Upper lobe of left lung (tissue), 6 donors: ENCODE results near the gene C17orf107. TPM values are rescaled to one million over a fixed set of nuclear protein-coding genes. Genes with fewer than 3 reads are reported as not detected.
A peak's percentile ranks its signal among the peaks of the same experiment; 100 is the strongest.
"Not testable (repeated sequence)": the region's sequence is repeated elsewhere in the genome, so short reads cannot be mapped to it uniquely, and the experiment has no call there.

Experiments
- ATAC-seq, 2 donors: fragments of 200-7000 bp; cut with Tn5 transposase; one replicate each; pipeline ENCODE4 v1.9.1; 2022; ENCODE audit warnings: mild to moderate bottlenecking in 2 of 2, moderate library complexity in 2 of 2; ENCODE audit not compliant: low FRiP score in 2 of 2
- DNase-seq, 2 donors: peaks; one replicate each; pipeline ENCODE4 v3.0.0-alpha.2; 2019 to 2020
- H3K27ac ChIP-seq, 4 donors: fragments of 200-600 bp; sonication (generic); one replicate each; pipeline ENCODE4 v1.5.1; 2016 to 2019
- H3K27me3 ChIP-seq, 4 donors: fragments of 200-600 bp; sonication (generic); one replicate each; pipeline ENCODE4 v1.5.1; 2017 to 2019
- H3K36me3 ChIP-seq, 4 donors: fragments of 200-600 bp; sonication (generic); one replicate each; pipeline ENCODE4 v1.5.1; 2016 to 2019
- H3K4me1 ChIP-seq, 4 donors: fragments of 200-600 bp; sonication (generic); one replicate each; pipeline ENCODE4 v1.5.1; 2018 to 2019
- H3K4me3 ChIP-seq, 4 donors: fragments of 200-600 bp; sonication (generic); one replicate each; pipeline ENCODE4 v1.5.1; 2017 to 2019; ENCODE audit warnings: mild to moderate bottlenecking in 2 of 4, moderate library complexity in 1 of 4
- H3K9me3 ChIP-seq, 4 donors: fragments of 200-600 bp; sonication (generic); one replicate each; pipeline ENCODE4 v1.5.1; 2018 to 2019
- EP300 ChIP-seq, 4 donors: sonication (generic); formaldehyde crosslinking; IDR thresholded peaks; one replicate each; pipeline ENCODE4 v1.5.1; 2017; ENCODE audit warnings: antibody characterized with exemption in 4 of 4, control low read depth in 2 of 4
- POLR2A ChIP-seq, 4 donors: fragments of 450-650 bp; IDR thresholded peaks; one replicate each; pipeline ENCODE4 v1.5.1; 2016 to 2017; ENCODE audit warnings: antibody characterized with exemption in 4 of 4, mild to moderate bottlenecking in 2 of 4
- POLR2AphosphoS5 ChIP-seq, 2 donors: sonication (generic); formaldehyde crosslinking; IDR thresholded peaks; one replicate each; pipeline ENCODE4 v1.5.1; 2017; ENCODE audit warnings: antibody characterized with exemption in 2 of 2
- WGBS, 2 donors: methylation state at CpG; one replicate each; pipeline ENCODE4 v1.1.5; 2017 to 2018; 5-methylcytosine and 5-hydroxymethylcytosine counted together
- total RNA-seq, 6 donors: library from RNA; depleted of rRNA in 4 of 6; stranded (reverse); fragments of >200 nt in 4 of 6; gene quantifications; one replicate each; pipeline versions ENCODE4 v1.1.0 to v1.2.1, GENCODE V29; 2016 to 2021
- TF ChIP-seq, protein P1 (sequence below), 6 experiments: fragments of 450-650 bp in 4 of 6; fragments of 200-600 bp in 2 of 6; sonication (generic) in 2 of 6; IDR thresholded peaks; one replicate each; pipeline ENCODE4 v1.5.1; 2016 to 2019; ENCODE audit warnings: antibody characterized with exemption in 6 of 6
- donor health status: DM: no; HTN: no; CAD: no; lungs with moderate emphysema.
- donor health status: DM: no; HTN: yes; CAD: no; lungs with severe emphysema.

The C17orf107 gene
- total RNA-seq, 6 donors from 2014 or later: 2.6 to 6.3 (median 3.4) TPM

DNA sequence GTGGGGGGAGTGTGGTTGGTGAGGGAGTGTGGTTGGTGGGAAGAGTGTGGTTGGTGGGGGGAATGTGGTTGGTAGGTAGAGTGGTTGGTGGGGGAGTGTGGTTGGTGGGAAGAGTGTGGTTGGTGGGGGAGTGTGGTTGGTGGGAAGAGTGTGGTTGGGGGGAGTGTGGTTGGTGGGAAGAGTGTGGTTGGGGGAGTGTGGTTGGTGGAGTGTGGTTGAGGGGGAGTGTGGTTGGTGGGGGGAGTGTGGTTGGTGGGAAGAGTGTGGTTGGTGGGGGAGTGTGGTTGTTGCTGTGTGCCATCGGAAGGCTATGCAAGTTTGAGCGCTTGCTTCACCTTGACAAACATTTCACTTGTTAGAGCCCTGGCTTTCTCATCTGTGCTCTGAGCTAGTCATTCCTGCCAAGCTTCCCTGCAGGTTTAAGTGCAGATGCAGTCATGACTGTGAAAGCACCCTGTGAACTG lies 46.1 kb upstream of the C17orf107 start:
- DNase-seq: no peak

DNA sequence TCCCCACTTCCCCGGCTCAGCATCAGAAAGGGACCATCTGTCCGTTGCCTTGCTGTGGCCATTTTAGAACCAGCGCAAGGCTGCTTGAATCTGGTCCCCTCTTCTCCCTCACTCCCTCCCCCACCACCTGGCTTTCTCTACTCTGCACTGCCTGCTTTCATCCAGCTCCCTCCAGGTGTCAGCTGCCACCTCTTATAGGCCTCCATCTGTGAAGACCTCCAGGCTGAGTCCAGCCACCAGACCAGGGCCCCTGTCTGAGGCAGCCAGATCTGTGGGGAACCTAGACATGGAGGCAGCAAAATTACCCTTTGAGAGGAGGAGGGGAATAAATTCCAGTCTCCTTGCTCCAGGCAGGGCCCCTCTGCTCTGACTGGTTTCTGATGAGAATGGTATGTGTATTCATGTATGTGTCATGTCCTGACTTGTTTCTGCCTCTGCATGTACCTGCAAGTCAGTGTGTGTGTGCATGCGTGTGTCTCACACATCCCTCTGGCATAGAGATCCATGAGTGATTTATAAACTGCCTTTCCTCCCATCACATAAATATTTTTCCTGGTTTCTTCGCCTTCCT lies 45.1 kb upstream of the C17orf107 start:
- Histone ChIP-seq H3K4me1 (peaks cover 56 to 70% (median 61%) of the 10 kb centered on the region in 4 donors), H3K27ac (peak overlapping the region; percentile 51 to 74 (median 56))
- no peak for DNase-seq

More for the DNA sequence above, 46.1 kb upstream of the C17orf107 start:
- Histone ChIP-seq H3K9me3 (no peaks in the 10 kb centered on the region), H3K4me1 (peaks cover 53 to 67% (median 59%) of the 10 kb centered on the region in 4 donors), H3K27me3 (no peaks in the 10 kb centered on the region), H3K4me3 (no peak overlapping the region), H3K36me3 (no peaks in the 10 kb centered on the region), H3K27ac (peak overlapping the region in 2 of 4 donors; percentile 51 to 74)
- WGBS, 2 donors: 53 to 56% methylated on average over 2 of the region's 2 CpGs
- ATAC-seq: no peak
- TF ChIP-seq EP300 (IDR thresholded peaks at IDR 0.05): no peak
- TF ChIP-seq POLR2A (IDR thresholded peaks at IDR 0.05): no peak
- TF ChIP-seq, protein P1, sequence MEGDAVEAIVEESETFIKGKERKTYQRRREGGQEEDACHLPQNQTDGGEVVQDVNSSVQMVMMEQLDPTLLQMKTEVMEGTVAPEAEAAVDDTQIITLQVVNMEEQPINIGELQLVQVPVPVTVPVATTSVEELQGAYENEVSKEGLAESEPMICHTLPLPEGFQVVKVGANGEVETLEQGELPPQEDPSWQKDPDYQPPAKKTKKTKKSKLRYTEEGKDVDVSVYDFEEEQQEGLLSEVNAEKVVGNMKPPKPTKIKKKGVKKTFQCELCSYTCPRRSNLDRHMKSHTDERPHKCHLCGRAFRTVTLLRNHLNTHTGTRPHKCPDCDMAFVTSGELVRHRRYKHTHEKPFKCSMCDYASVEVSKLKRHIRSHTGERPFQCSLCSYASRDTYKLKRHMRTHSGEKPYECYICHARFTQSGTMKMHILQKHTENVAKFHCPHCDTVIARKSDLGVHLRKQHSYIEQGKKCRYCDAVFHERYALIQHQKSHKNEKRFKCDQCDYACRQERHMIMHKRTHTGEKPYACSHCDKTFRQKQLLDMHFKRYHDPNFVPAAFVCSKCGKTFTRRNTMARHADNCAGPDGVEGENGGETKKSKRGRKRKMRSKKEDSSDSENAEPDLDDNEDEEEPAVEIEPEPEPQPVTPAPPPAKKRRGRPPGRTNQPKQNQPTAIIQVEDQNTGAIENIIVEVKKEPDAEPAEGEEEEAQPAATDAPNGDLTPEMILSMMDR (IDR thresholded peaks at IDR 0.05): no peak
- TF ChIP-seq POLR2AphosphoS5 (IDR thresholded peaks at IDR 0.05): no peak

DNA sequence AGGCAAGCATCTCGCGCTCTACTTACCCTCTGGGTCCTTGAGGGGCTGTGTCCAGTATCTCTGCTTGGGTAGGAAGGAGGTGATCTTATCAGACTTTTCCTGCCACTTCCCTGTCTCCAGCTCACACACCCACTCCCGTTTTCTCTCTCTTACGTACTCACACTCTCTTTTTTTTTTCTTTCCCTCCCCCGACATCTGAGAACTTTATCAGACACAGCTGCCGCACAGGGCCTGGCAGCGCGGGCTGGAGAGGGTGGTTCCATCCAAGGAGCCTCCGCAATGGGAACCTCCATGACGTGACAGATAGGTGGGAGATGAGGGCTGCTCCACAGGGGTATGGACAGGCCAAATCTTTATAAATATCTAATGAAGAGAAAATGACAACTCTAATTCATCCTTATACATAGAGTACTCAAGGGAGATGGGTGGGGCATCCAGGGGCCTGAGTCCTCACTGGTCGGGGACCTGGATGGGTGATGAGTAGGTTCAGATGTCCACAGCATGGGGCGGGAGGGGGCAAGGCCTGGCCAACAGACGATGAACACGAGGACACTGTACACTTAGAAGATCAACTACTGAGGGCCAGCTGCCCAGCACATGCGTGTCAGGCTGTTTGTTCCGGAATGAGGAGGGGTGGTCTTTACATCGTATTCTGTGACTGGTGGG lies 42.9 kb upstream of the C17orf107 start:
- no peaks in the 10 kb centered on the region for H3K36me3 ChIP-seq
- no peak for TF ChIP-seq POLR2A (IDR thresholded peaks at IDR 0.05)
- TF ChIP-seq POLR2AphosphoS5 (IDR thresholded peaks at IDR 0.05): no peak
- TF ChIP-seq, protein P1 (IDR thresholded peaks at IDR 0.05): no peak
- no peak for TF ChIP-seq EP300 (IDR thresholded peaks at IDR 0.05)
- DNase-seq (no peak), ATAC-seq (no peak)
- H3K27me3 ChIP-seq: no peaks in the 10 kb centered on the region
- H3K27ac ChIP-seq: peak overlapping the region; percentile 32 to 83 (median 70)
- H3K4me3 ChIP-seq: no peak overlapping the region
- no peaks in the 10 kb centered on the region for H3K9me3 ChIP-seq
- H3K4me1 ChIP-seq: peaks cover 42 to 62% (median 55%) of the 10 kb centered on the region in 4 donors
- WGBS, 2 donors: 65 to 75% methylated on average over 15 to 17 of the region's 17 CpGs

More for the DNA sequence above, 45.1 kb upstream of the C17orf107 start:
- Histone ChIP-seq H3K4me3 (no peak overlapping the region), H3K9me3 (no peaks in the 10 kb centered on the region), H3K27me3 (no peaks in the 10 kb centered on the region), H3K36me3 (no peaks in the 10 kb centered on the region)
- ATAC-seq: no peak
- no peak for TF ChIP-seq POLR2AphosphoS5 (IDR thresholded peaks at IDR 0.05)
- TF ChIP-seq, protein P1 (IDR thresholded peaks at IDR 0.05): no peak
- no peak for TF ChIP-seq EP300 (IDR thresholded peaks at IDR 0.05)
- no peak for TF ChIP-seq POLR2A (IDR thresholded peaks at IDR 0.05)
- 62 to 68% methylated on average over 5 of the region's 5 CpGs for WGBS, 2 donors

DNA sequence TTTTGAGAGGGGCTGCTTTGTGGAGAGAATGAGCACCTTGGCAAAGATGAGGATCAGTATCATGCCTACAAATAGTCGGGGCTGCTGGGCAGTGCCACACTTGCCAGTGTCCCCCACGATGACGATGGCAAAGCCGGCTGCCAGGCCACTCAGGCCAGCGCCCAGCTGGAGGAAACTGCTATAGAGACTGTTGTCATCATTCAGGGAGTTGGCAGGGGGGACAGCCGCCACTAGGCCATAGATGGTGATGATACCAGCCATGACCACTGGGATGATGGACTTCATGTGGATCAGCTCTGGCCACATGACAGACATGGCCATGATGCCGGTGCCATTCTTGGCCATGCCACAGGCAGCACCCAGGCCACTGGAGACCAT lies 42.4 kb upstream of the C17orf107 start:
- Histone ChIP-seq H3K4me1 (peaks cover 42 to 62% (median 53%) of the 10 kb centered on the region in 4 donors), H3K36me3 (no peaks in the 10 kb centered on the region), H3K27me3 (no peaks in the 10 kb centered on the region), H3K27ac (peak overlapping the region; percentile 32 to 83 (median 70)), H3K4me3 (no peak overlapping the region), H3K9me3 (no peaks in the 10 kb centered on the region)
- DNase-seq: no peak
- 66 to 67% methylated on average over 5 to 7 of the region's 7 CpGs for WGBS, 2 donors
- no peak for ATAC-seq
- TF ChIP-seq, protein P1 (IDR thresholded peaks at IDR 0.05): peak in 1 of 6 experiments; percentile 9
- no peak for TF ChIP-seq POLR2A (IDR thresholded peaks at IDR 0.05)

DNA sequence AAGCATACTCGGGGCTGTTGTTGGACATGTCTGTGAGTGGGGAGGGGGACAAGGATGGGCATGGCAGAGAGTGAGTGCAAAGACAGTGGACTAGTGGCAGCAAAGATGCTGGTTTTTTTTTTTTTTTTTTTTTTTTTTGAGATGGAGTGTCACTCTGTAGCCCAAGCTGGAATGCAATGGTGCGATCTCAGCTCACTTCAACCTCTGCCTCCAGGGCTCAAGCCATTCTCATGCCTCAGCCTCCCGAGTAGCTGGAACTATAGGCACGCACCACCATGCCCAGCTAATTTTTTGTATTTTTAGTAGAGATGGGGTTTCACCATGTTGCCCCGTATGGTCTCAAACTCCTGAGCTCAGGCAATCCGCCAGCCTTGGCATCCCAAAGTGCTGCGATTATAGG lies 42.0 kb upstream of the C17orf107 start:
- not testable (repeated sequence) for DNase-seq, H3K4me3 ChIP-seq, H3K9me3 ChIP-seq, H3K36me3 ChIP-seq, ATAC-seq, H3K27me3 ChIP-seq
- WGBS, 2 donors: 85 to 87% methylated on average over 7 of the region's 7 CpGs
- peaks cover 42 to 62% (median 52%) of the 10 kb centered on the region in 4 donors for H3K4me1 ChIP-seq
- peak overlapping the region; percentile 63 to 83 (median 74) for H3K27ac ChIP-seq
